ENCODE results near the gene HMOX1. TPM values are rescaled to one million over a fixed set of nuclear protein-coding genes. Genes with fewer than 3 reads are reported as not detected.

Gene HMOX1
- total RNA-seq, result 0.57 and 0.72 TPM in 2 replicates

- Mint-ChIP-seq H3K27me3 (peaks cover 31% of the 10 kb centered on the region), H3K9me3 (no peaks in the 10 kb centered on the region), H3K36me3 (ENCODE audit: low read depth) (no peaks in the 10 kb centered on the region), H3K4me3 (peak within 1 kb of the TSS; percentile 64), H3K4me1 (peaks cover 17% of the 10 kb centered on the region), H3K27ac (peak within 1 kb of the TSS; percentile 51)
- DNase-seq, result peak; percentile 87
- intact Hi-C loops (cut with micrococcal nuclease), result no loop called here
Measured at GRCh38 chr22:35380537-35381423, at the start of gene HMOX1. Gene HMOX1, plus strand, starts transcription at chr22:35381096. Its CDS starts 78 bp downstream, at chr22:35381174.

GRCh38 chr22:35332278-35332677 lies 48.6 kb upstream of the HMOX1 start:
- no peak overlapping the region for H3K27ac Mint-ChIP-seq
- no peaks in the 10 kb centered on the region for H3K9me3 Mint-ChIP-seq
- peaks cover 33% of the 10 kb centered on the region for H3K36me3 Mint-ChIP-seq (ENCODE audit: low read depth)
- intact Hi-C loops (cut with micrococcal nuclease), result no loop called here
- no peak overlapping the region for H3K4me3 Mint-ChIP-seq
- H3K27me3 Mint-ChIP-seq, result no peaks in the 10 kb centered on the region
- no peak for DNase-seq
- peaks cover 35% of the 10 kb centered on the region for H3K4me1 Mint-ChIP-seq

- Mint-ChIP-seq H3K36me3 (ENCODE audit: low read depth) (peaks cover 27% of the 10 kb centered on the region), H3K4me3 (no peak overlapping the region), H3K27me3 (no peaks in the 10 kb centered on the region), H3K27ac (no peak overlapping the region), H3K9me3 (no peaks in the 10 kb centered on the region), H3K4me1 (peaks cover 35% of the 10 kb centered on the region)
- DNase-seq, result no peak
- intact Hi-C loops (cut with micrococcal nuclease), result no loop called here
Measured at GRCh38 chr22:35333220-35333619, 47.7 kb upstream of the HMOX1 start.

- H3K27me3 Mint-ChIP-seq, result no peaks in the 10 kb centered on the region
- DNase-seq, result no peak
- H3K4me1 Mint-ChIP-seq, result peaks cover 35% of the 10 kb centered on the region
- peak overlapping the region; percentile 50 for H3K27ac Mint-ChIP-seq
- H3K4me3 Mint-ChIP-seq, result no peak overlapping the region
- intact Hi-C loops (cut with micrococcal nuclease), result no loop called here
- H3K36me3 Mint-ChIP-seq (ENCODE audit: low read depth), result peaks cover 26% of the 10 kb centered on the region
- no peaks in the 10 kb centered on the region for H3K9me3 Mint-ChIP-seq
Measured at GRCh38 chr22:35334004-35334403, 46.9 kb upstream of the HMOX1 start.

GRCh38 chr22:35335468-35335867 lies 45.4 kb upstream of the HMOX1 start:
- intact Hi-C loops (cut with micrococcal nuclease), result no loop called here
- Mint-ChIP-seq H3K27ac (no peak overlapping the region), H3K9me3 (no peaks in the 10 kb centered on the region), H3K4me3 (peak overlapping the region; percentile 13), H3K36me3 (ENCODE audit: low read depth) (peaks cover 25% of the 10 kb centered on the region), H3K27me3 (no peaks in the 10 kb centered on the region), H3K4me1 (peaks cover 26% of the 10 kb centered on the region)
- DNase-seq, result no peak

- H3K27me3 Mint-ChIP-seq, result no peaks in the 10 kb centered on the region
- intact Hi-C loops (cut with micrococcal nuclease), result no loop called here
- H3K4me1 Mint-ChIP-seq, result peaks cover 25% of the 10 kb centered on the region
- peaks cover 23% of the 10 kb centered on the region for H3K36me3 Mint-ChIP-seq (ENCODE audit: low read depth)
- H3K27ac Mint-ChIP-seq, result no peak overlapping the region
- DNase-seq, result peak; percentile 77
- peak overlapping the region; percentile 13 for H3K4me3 Mint-ChIP-seq
- no peaks in the 10 kb centered on the region for H3K9me3 Mint-ChIP-seq
Measured at GRCh38 chr22:35335936-35336781, 44.7 kb upstream of the HMOX1 start.

- no peaks in the 10 kb centered on the region for H3K9me3 Mint-ChIP-seq
- no peak overlapping the region for H3K4me3 Mint-ChIP-seq
- no peaks in the 10 kb centered on the region for H3K27me3 Mint-ChIP-seq
- intact Hi-C loops (cut with micrococcal nuclease), result no loop called here
- peaks cover 17% of the 10 kb centered on the region for H3K36me3 Mint-ChIP-seq (ENCODE audit: low read depth)
- no peak overlapping the region for H3K27ac Mint-ChIP-seq
- DNase-seq, result no peak
- H3K4me1 Mint-ChIP-seq, result peaks cover 23% of the 10 kb centered on the region
Measured at GRCh38 chr22:35337932-35338331, 43.0 kb upstream of the HMOX1 start.

GRCh38 chr22:35341090-35341874 lies 39.6 kb upstream of the HMOX1 start:
- Mint-ChIP-seq H3K27ac (peak overlapping the region; percentile 53), H3K27me3 (no peaks in the 10 kb centered on the region)

GRCh38 chr22:35342390-35342789 lies 38.5 kb upstream of the HMOX1 start:
- intact Hi-C loops (cut with micrococcal nuclease), result no loop called here
- peaks cover 15% of the 10 kb centered on the region for H3K36me3 Mint-ChIP-seq (ENCODE audit: low read depth)
- DNase-seq, result no peak
- H3K4me3 Mint-ChIP-seq, result no peak overlapping the region
- H3K9me3 Mint-ChIP-seq, result no peaks in the 10 kb centered on the region
- peaks cover 1% of the 10 kb centered on the region for H3K4me1 Mint-ChIP-seq
- H3K27ac Mint-ChIP-seq, result peak overlapping the region; percentile 48
- H3K27me3 Mint-ChIP-seq, result no peaks in the 10 kb centered on the region

More at GRCh38 chr22:35341090-35341874, 39.6 kb upstream of the HMOX1 start:
- Mint-ChIP-seq H3K9me3 (no peaks in the 10 kb centered on the region), H3K36me3 (ENCODE audit: low read depth) (peaks cover 15% of the 10 kb centered on the region), H3K4me3 (no peak overlapping the region), H3K4me1 (peaks cover 2% of the 10 kb centered on the region)
- intact Hi-C loops (cut with micrococcal nuclease), result no loop called here
- no peak for DNase-seq

- intact Hi-C loops (cut with micrococcal nuclease), result no loop called here
- Mint-ChIP-seq H3K27me3 (no peaks in the 10 kb centered on the region), H3K4me1 (peaks cover 1% of the 10 kb centered on the region), H3K9me3 (no peaks in the 10 kb centered on the region), H3K27ac (no peak overlapping the region), H3K4me3 (no peak overlapping the region), H3K36me3 (ENCODE audit: low read depth) (peaks cover 15% of the 10 kb centered on the region)
- DNase-seq, result no peak
Measured at GRCh38 chr22:35343664-35344550, 37.0 kb upstream of the HMOX1 start.

GRCh38 chr22:35344956-35345690 lies 35.8 kb upstream of the HMOX1 start:
- H3K4me1 Mint-ChIP-seq, result peaks cover 1% of the 10 kb centered on the region
- H3K27ac Mint-ChIP-seq, result no peak overlapping the region
- H3K4me3 Mint-ChIP-seq, result no peak overlapping the region
- peaks cover 12% of the 10 kb centered on the region for H3K36me3 Mint-ChIP-seq (ENCODE audit: low read depth)
- no peaks in the 10 kb centered on the region for H3K9me3 Mint-ChIP-seq
- DNase-seq, result no peak
- H3K27me3 Mint-ChIP-seq, result no peaks in the 10 kb centered on the region
- intact Hi-C loops (cut with micrococcal nuclease), result no loop called here

- no peak overlapping the region for H3K27ac Mint-ChIP-seq
- H3K4me3 Mint-ChIP-seq, result no peak overlapping the region
- H3K36me3 Mint-ChIP-seq (ENCODE audit: low read depth), result peaks cover 9% of the 10 kb centered on the region
- no peaks in the 10 kb centered on the region for H3K9me3 Mint-ChIP-seq
- peaks cover 6% of the 10 kb centered on the region for H3K4me1 Mint-ChIP-seq
- no peak for DNase-seq
- intact Hi-C loops (cut with micrococcal nuclease), result no loop called here
- H3K27me3 Mint-ChIP-seq, result no peaks in the 10 kb centered on the region
Measured at GRCh38 chr22:35345808-35346505, 34.9 kb upstream of the HMOX1 start.

Measured in activated CD4-positive, alpha-beta T cell treated with anti-CD3 and anti-CD28 coated beads, Interleukin-2, amount 10 ng/mL, durations not matched to agents 24 days and 14 days (primary cell).